ENCODE data around the gene ABCA13.

GRCh38 chr7:48150086-48150485, 21.2 kb upstream of the ABCA13 start:
- TF ChIP-seq CTCF (IDR thresholded peaks at IDR 0.05) = no peak
- no peak for TF ChIP-seq POLR2AphosphoS5 (IDR thresholded peaks at IDR 0.05)

Data from esophagus muscularis mucosa (tissue), 3 donors.